ENCODE data around the gene NANP. TPM values are rescaled to one million over a fixed set of nuclear protein-coding genes. Genes with fewer than 3 reads are reported as not detected.
"Not testable (repeated sequence)": the region's sequence is repeated elsewhere in the genome, so short reads cannot be mapped to it uniquely, and the experiment has no call there.

The NANP gene
- total and polyA plus RNA-seq, 9 of the 15 experiments (the other 6 are each of a cell fraction or from before 2014, with no cell fraction given), result 5.4 to 8.4 (median 6.9) TPM

DNA sequence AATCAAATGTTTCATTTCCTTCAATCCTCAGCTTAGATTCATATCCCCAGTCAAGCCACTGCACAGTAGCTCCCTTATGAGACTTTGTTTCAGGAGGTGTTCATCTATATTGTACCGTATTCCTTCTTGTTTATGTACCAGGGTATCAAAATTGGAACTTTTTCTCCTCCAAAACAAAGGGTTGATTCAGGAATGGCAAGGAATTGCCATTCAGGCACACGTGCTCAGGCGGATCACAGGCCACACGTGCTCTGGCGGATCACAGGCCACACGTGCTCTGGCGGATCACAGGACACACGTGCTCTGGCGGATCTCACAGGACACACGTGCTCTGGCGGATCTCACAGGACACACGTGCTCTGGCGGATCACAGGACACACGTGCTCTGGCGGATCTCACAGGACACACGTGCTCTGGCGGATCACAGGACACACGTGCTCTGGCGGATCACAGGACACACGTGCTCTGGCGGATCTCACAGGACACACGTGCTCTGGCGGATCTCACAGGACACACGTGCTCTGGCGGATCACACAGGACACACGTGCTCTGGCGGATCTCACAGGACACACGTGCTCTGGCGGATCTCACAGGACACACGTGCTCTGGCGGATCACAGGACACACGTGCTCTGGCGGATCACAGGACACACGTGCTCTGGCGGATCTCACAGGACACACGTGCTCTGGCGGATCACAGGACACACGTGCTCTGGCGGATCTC, 21.5 kb downstream of the NANP start:
- TF ChIP-seq, protein P1, sequence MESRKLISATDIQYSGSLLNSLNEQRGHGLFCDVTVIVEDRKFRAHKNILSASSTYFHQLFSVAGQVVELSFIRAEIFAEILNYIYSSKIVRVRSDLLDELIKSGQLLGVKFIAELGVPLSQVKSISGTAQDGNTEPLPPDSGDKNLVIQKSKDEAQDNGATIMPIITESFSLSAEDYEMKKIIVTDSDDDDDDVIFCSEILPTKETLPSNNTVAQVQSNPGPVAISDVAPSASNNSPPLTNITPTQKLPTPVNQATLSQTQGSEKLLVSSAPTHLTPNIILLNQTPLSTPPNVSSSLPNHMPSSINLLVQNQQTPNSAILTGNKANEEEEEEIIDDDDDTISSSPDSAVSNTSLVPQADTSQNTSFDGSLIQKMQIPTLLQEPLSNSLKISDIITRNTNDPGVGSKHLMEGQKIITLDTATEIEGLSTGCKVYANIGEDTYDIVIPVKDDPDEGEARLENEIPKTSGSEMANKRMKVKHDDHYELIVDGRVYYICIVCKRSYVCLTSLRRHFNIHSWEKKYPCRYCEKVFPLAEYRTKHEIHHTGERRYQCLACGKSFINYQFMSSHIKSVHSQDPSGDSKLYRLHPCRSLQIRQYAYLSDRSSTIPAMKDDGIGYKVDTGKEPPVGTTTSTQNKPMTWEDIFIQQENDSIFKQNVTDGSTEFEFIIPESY (CRISPR knock-in tag; IDR thresholded peaks at IDR 0.05), result peak; percentile 44; the same call in 1 of the 2 replicates
- TF ChIP-seq, protein P2, sequence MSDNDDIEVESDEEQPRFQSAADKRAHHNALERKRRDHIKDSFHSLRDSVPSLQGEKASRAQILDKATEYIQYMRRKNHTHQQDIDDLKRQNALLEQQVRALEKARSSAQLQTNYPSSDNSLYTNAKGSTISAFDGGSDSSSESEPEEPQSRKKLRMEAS (CRISPR knock-in tag; IDR thresholded peaks at IDR 0.05), result peak; percentile 62; the same call in 1 of the 2 replicates
- H3K9me1 ChIP-seq (ENCODE audit: control insufficient read depth, insufficient read depth, low read length); BruUV-seq (replicated peaks); H3K9ac ChIP-seq (ENCODE audit: insufficient read depth in 1 of 2, low read depth in 2 of 2, low read length in 2 of 2); H3K4me3 ChIP-seq; H3K4me2 ChIP-seq (ENCODE audit: insufficient read depth, low read length); H3K27me3 ChIP-seq (ENCODE audit: control insufficient read depth in 2 of 2, insufficient read depth in 2 of 2, low read length in 2 of 2); CTCF ChIA-PET (ENCODE audit: low intra/inter-chr PET ratio); H3K79me2 ChIP-seq (ENCODE audit: control insufficient read depth, insufficient read depth, low read length); intact Hi-C loops (cut with micrococcal nuclease); H3K27ac ChIP-seq (ENCODE audit: extremely low read depth, low read depth, low read length); DNase-seq (ENCODE audit: extremely low read depth in 1 of 4, low spot score in 3 of 4); in situ Hi-C loops (cut with MboI); POLR2A ChIA-PET; H3K4me1 ChIP-seq (replicated peaks in 1 of 2; ENCODE audit: control insufficient read depth in 2 of 2, insufficient read depth in 2 of 2, low read length in 2 of 2); FAIRE-seq; H3K9me3 ChIP-seq (replicated peaks; ENCODE audit: control insufficient read depth, insufficient read depth, low read depth, low read length); H3K36me3 ChIP-seq (ENCODE audit: control insufficient read depth, insufficient read depth, low read length); H2AFZ ChIP-seq (ENCODE audit: low read depth, low read length); H4K20me1 ChIP-seq (replicated peaks; ENCODE audit: control insufficient read depth, insufficient read depth, low read length); ATAC-seq: not testable (repeated sequence)
- 61% methylated on average over 4 of the region's 39 CpGs for WGBS (ENCODE audit: insufficient coverage, low coverage, missing lambda C conversion rate)
